GM18505 (cell line): ENCODE data around the gene USP22.

Experiments used
- ATAC-seq: cut with Tn5 transposase; IDR thresholded peaks from one replicate; pipeline ENCODE4 v1.9.1; 2021; ENCODE audit not compliant: unreplicated experiment
- POLR2A ChIP-seq: IDR thresholded peaks from 4 replicates; pipeline ENCODE4 v1.6.1; 2011; ENCODE audit warnings: borderline replicate concordance; ENCODE audit not compliant: insufficient read depth, insufficient read length; ENCODE audit errors: extremely low read depth

Gene USP22

GRCh38 chr17:20997711-20998570, 44.9 kb downstream of the USP22 start:
- peak; percentile 26 for TF ChIP-seq POLR2A
- no peak for ATAC-seq

- TF ChIP-seq POLR2A: no peak
- no peak for ATAC-seq
Measured at GRCh38 chr17:20996724-20997615, 45.8 kb downstream of the USP22 start.

GRCh38 chr17:20995873-20996723, 46.7 kb downstream of the USP22 start:
- no peak for TF ChIP-seq POLR2A
- ATAC-seq: no peak

DNA sequence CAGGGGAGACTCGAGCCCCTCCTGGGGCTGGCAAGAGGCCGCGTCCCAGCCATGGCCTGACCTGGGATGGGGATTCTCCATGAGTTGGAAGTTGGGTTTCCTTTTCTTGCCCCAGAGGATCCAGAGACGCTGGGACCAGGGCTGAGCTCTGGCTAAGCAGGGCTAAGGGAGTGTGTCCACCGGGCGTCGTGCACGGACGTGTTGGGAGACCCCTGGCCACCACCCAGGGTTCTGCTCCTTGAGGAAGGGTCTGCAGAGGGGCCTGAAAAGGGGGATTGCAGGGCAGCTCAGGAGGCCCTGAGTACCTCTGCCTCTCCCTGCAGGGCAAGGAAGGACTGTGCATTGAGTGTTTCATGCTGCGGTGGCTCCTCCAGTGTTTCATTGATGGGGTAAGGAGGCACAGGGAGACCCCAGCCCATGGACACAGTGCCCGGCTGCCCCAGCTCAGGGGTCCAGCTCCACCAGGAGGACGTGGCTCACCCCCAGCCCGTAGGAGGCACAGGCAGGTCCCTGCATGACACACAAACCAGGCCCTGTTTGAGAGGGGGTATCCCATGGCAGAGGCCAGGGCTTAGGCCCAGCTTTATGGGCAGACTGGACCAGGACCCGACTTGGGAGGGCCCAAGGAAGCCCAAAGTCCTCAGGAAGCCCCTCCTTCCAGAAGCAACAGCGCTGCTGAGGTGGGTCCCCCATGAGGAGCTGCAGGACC, 47.5 kb downstream of the USP22 start:
- no peak for ATAC-seq
- no peak for TF ChIP-seq POLR2A

DNA sequence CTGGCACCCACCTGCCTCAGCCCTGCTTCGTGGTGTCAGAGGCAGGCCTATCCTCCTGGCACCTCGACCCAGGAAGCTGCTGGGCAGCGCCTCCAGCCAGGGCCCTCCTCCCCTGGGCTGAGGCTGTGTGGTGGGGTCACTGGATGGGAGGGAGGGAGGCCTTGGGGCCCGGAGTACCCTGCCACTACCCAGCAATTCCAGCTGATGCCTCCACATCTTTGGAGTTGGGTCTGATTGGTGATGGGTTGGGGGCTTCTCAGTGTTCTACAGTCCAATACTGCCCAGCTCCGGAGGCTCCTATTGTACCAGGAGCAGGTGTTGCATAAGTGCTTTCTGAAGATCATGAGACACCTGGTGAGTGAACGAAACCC, 48.0 kb downstream of the USP22 start:
- ATAC-seq: no peak
- TF ChIP-seq POLR2A: no peak

- TF ChIP-seq POLR2A: no peak
- ATAC-seq: no peak
Measured at GRCh38 chr17:20993863-20994778, 48.7 kb downstream of the USP22 start.

GRCh38 chr17:20992987-20993862, 49.6 kb downstream of the USP22 start:
- no peak for TF ChIP-seq POLR2A
- no peak for ATAC-seq

- no peak for TF ChIP-seq POLR2A
- ATAC-seq: no peak
Measured at GRCh38 chr17:20992416-20992815, 50.4 kb downstream of the USP22 start.

- TF ChIP-seq POLR2A: no peak
- ATAC-seq: no peak
Measured at GRCh38 chr17:20991276-20992037, 51.4 kb downstream of the USP22 start.
